ENCODE measurements around the gene TRAF2. TPM values are rescaled to one million over a fixed set of nuclear protein-coding genes. Genes with fewer than 3 reads are reported as not detected.

Gene TRAF2
- total and polyA plus RNA-seq, 2 of the 13 experiments (the other 11 are each of a cell fraction or from before 2014, with no cell fraction given), result 12.4 to 13.6 TPM

DNA sequence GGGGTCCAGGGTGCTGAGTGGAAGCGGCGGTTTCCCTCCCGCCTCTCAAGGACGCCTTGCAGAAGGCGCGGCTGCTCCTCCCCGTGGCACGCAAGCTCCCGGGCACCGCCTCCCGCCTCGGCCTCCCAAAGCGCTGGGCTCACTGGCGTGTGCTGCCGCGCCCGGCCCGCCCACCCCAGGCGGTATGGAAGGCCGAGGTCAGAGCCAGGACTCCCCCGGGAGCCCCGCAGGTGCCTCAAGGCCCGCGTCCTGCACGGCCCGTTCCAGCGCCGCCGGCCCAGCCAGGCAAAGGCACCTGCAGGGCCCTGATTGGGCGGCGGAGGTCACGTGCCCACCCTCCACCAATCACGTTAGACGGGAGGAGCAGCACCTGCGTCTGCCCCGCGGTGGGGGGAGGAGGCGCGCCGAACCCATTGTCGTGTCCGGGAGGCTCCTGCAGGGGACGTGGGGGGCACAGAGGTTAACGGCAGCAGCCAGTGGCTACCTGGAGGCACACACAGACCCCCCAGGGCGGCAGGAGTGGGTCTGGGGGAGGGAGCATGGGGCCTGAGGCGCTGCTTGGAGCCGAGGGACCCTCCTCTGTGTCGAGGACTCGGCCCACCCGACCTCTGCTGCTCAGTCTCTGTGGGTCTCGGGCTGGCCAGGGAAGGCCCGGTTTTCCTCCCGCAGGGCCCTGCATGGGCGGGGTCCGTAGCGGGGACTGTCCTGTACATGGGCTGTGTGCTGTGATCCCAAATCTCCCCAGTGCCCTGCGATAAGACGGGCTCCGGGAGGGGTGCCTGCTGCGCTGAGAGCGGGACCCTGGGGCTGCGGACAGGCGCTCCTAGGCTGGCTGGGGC is 63.7 kb downstream of the TRAF2 start (continued):
- TF ChIP-seq ZNF281 (CRISPR knock-in tag; IDR thresholded peaks at IDR 0.05; ENCODE audit: borderline replicate concordance), result peak; percentile 95
- no peak for TF ChIP-seq ZNF549 (CRISPR knock-in tag; IDR thresholded peaks at IDR 0.05)
- TF ChIP-seq, protein P1, sequence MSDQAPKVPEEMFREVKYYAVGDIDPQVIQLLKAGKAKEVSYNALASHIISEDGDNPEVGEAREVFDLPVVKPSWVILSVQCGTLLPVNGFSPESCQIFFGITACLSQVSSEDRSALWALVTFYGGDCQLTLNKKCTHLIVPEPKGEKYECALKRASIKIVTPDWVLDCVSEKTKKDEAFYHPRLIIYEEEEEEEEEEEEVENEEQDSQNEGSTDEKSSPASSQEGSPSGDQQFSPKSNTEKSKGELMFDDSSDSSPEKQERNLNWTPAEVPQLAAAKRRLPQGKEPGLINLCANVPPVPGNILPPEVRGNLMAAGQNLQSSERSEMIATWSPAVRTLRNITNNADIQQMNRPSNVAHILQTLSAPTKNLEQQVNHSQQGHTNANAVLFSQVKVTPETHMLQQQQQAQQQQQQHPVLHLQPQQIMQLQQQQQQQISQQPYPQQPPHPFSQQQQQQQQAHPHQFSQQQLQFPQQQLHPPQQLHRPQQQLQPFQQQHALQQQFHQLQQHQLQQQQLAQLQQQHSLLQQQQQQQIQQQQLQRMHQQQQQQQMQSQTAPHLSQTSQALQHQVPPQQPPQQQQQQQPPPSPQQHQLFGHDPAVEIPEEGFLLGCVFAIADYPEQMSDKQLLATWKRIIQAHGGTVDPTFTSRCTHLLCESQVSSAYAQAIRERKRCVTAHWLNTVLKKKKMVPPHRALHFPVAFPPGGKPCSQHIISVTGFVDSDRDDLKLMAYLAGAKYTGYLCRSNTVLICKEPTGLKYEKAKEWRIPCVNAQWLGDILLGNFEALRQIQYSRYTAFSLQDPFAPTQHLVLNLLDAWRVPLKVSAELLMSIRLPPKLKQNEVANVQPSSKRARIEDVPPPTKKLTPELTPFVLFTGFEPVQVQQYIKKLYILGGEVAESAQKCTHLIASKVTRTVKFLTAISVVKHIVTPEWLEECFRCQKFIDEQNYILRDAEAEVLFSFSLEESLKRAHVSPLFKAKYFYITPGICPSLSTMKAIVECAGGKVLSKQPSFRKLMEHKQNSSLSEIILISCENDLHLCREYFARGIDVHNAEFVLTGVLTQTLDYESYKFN (CRISPR knock-in tag; conservative IDR thresholded peaks at IDR 0.05), result peak; percentile 62
- TF ChIP-seq ZNF276 (CRISPR knock-in tag; IDR thresholded peaks at IDR 0.05; ENCODE audit: low read depth), result no peak
- TF ChIP-seq ZNF446 (CRISPR knock-in tag; IDR thresholded peaks at IDR 0.05), result peak; percentile 35; the same call in 1 of the 2 replicates
- no peak for TF ChIP-seq NAIF1 (CRISPR knock-in tag; IDR thresholded peaks at IDR 0.05; ENCODE audit: borderline replicate concordance)
- TF ChIP-seq ZFP91 (CRISPR knock-in tag; IDR thresholded peaks at IDR 0.05; ENCODE audit: borderline replicate concordance), result peak; percentile 69
- TF ChIP-seq YY1 (IDR thresholded peaks at IDR 0.05; ENCODE audit: insufficient read depth, insufficient replicate concordance, low read depth, low read length), result peak; percentile 62
- no peak for TF ChIP-seq ZFP1 (CRISPR knock-in tag; IDR thresholded peaks at IDR 0.05)
- TF ChIP-seq BRD4 (CRISPR knock-in tag; IDR thresholded peaks at IDR 0.05), result peak; percentile 80
- peak; percentile 69 for TF ChIP-seq ARNTL (CRISPR knock-in tag; IDR thresholded peaks at IDR 0.05)
- TF ChIP-seq, protein P2, sequence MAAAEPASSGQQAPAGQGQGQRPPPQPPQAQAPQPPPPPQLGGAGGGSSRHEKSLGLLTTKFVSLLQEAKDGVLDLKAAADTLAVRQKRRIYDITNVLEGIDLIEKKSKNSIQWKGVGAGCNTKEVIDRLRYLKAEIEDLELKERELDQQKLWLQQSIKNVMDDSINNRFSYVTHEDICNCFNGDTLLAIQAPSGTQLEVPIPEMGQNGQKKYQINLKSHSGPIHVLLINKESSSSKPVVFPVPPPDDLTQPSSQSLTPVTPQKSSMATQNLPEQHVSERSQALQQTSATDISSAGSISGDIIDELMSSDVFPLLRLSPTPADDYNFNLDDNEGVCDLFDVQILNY (CRISPR knock-in tag; conservative IDR thresholded peaks at IDR 0.05), result no peak
- peak; percentile 35; the same call in 1 of the 2 replicates for TF ChIP-seq GATA4 (IDR thresholded peaks at IDR 0.05; ENCODE audit: borderline replicate concordance, low read depth)
- peak; percentile 82; the same call in 1 of the 2 replicates for TF ChIP-seq ZBTB7B (CRISPR knock-in tag; IDR thresholded peaks at IDR 0.05)
- TF ChIP-seq ZNF263 (CRISPR knock-in tag; IDR thresholded peaks at IDR 0.05), result peak; percentile 55; the same call in 1 of the 2 replicates
- peak; percentile 57; the same call in 1 of the 2 replicates for TF ChIP-seq FOXA3 (CRISPR knock-in tag; IDR thresholded peaks at IDR 0.05)
- peak; percentile 43; the same call in 1 of the 2 replicates for TF ChIP-seq TMF1 (CRISPR knock-in tag; IDR thresholded peaks at IDR 0.05; ENCODE audit: low read depth)
- no peak for TF ChIP-seq MZF1 (CRISPR knock-in tag; IDR thresholded peaks at IDR 0.05; ENCODE audit: borderline replicate concordance)
